D721Med (cell line): ENCODE measurements around the gene LPCAT2.

ENCODE experiments used
- DNase-seq: peaks from one replicate; pipeline ENCODE4 v3.0.0; 2011; ENCODE audit warnings: low spot score; ENCODE audit not compliant: insufficient read length
- FAIRE-seq: peaks from 2 replicates; lab custom pipeline; 2011; peaks lifted over from hg19 to GRCh38; lab: Jason Lieb, UNC
- TF ChIP-seq, protein P1 (sequence below): IDR thresholded peaks from 2 replicates; pipeline ENCODE4 v1.5.1; 2012; ENCODE audit warnings: mild to moderate bottlenecking, control low read depth; ENCODE audit not compliant: insufficient read depth; ENCODE audit errors: missing control alignments

The LPCAT2 gene

DNA sequence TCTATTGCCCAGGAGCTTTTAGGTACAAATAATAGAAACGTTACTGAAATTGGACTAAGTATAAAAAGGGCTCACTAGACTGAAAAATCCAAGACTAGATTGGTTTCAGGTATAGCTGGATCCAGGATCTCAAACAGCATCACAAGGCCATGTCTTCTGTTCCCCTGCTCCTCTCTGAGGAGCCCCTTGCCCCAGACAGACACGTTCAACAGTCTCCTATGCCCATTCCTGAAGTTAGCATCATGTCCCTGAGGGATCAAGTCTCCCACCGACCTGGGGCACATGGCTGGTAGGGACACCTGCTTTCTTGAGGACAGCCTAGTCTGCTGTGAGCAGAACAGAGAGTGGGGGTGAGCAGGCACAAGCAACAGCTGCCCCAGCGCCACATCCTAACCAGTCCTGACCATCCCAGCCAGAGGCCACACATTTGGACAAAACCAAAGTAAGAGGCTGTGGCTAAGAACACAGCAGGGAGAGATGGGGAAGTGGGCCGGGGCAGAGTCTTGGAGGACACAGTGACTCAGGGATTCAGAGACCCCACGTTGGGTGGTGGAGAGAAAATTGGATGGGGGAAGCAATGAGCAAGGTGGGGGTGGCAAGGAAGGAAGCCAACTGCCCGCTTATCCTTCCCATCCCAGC, 40.4 kb upstream of the LPCAT2 start:
- no peak for DNase-seq
- FAIRE-seq: no peak
- TF ChIP-seq, protein P1, sequence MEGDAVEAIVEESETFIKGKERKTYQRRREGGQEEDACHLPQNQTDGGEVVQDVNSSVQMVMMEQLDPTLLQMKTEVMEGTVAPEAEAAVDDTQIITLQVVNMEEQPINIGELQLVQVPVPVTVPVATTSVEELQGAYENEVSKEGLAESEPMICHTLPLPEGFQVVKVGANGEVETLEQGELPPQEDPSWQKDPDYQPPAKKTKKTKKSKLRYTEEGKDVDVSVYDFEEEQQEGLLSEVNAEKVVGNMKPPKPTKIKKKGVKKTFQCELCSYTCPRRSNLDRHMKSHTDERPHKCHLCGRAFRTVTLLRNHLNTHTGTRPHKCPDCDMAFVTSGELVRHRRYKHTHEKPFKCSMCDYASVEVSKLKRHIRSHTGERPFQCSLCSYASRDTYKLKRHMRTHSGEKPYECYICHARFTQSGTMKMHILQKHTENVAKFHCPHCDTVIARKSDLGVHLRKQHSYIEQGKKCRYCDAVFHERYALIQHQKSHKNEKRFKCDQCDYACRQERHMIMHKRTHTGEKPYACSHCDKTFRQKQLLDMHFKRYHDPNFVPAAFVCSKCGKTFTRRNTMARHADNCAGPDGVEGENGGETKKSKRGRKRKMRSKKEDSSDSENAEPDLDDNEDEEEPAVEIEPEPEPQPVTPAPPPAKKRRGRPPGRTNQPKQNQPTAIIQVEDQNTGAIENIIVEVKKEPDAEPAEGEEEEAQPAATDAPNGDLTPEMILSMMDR: no peak

DNA sequence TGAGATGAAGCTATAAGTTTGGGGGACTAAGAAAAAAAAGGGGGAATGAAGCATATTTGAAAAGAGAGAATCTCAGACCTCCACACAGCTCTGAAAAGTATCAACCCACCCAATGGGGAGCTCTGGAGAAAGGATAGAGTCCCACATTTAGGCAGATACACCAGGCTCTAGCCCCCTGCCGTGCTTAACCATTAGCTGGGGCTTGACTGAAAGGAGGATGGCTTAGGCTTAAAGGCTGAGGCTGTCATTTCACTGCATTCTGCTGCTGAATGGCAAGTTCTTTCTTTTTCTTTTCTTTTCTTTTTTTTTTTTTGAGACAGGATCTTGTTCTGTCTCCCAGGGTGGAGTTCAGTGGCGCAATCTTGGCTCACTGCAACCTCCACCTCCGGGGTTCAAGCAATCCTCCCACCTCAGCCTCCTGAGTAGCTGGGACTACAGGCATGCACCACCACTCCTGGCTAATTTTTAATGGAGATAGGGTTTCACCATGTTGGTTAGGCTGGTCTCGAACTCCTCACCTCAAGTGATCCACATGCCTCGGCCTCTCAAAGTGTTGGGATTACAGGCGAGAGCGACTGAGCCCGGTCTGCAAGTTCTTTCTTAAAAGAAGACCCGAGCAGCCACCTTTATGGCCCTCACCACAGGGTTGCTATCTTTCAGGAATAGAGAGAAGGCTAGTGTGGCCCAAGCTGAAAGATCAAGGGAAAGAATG, 38.9 kb upstream of the LPCAT2 start:
- no peak for DNase-seq
- no peak for FAIRE-seq
- TF ChIP-seq, protein P1: no peak

DNA sequence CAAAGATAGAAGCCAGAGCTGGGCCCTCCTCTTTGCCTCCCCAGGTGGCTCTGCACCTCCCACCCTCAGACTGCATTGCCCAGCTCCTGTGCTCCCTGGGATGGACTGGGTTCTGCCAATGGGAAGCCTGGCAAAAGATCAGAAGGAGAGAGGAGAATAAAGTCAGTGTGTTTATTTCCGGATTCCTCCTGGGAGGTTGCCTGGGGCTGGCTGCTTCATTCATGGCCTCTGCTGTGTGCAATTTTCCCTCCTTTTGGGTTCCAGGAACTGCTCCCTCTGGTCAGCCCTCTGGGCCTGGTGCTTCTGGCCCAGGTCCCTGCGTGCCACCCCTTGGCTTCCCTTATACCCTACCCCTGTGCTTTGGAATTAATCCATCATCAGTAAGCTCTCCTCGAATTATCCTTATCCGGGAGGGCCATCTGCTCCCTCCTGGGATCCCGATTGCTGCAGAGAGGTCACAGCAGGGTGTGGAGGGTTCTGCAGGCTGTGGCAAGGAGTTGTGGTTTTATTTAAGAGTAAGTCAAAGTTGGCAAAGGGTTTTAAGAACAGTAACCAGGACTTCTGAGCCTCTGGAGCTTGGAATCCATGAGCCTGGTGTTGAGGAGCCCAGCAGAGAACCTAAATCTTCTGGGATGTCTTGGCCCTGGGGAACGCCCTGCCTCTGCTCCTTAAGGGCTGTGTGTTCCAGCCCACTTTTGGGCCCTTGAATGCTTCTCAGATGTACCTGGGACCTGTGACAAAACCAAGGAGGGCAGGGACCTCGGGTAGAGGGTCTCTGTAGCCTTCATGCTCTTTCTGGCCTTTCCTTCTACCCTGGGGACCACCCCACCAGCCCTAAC, 38.1 kb upstream of the LPCAT2 start:
- DNase-seq (no peak), FAIRE-seq (no peak)
- TF ChIP-seq, protein P1: no peak

DNA sequence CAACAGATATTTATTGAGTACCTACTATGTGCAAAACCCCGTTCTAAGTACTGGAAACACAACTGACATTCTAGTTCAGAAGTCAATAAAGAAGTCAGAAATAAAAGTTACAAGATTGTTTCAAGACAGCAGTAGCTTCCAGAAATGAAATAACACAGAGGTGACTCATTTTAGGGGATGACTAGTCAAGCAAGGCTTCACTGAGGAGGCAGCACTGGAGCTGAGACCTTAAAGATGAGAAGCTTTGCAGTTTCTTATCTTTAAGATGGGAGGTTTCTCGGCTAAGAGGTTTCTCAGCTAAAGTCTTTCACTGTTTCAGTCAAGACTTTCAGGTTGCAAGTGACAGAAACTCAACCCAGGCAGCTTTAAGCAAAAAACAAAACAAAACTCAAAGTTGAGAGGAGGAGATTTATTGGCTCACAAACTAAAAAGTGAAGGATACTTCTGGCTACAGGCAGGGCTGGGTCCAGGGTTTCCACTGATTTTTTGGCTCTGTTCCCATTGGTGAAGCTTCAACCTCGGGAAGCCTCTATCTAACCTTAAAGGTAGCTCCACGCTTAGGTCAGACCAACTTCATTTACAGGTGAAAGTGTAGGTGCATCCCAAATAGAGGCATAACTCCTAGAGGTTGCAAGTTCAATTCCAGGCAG, 37.3 kb upstream of the LPCAT2 start:
- TF ChIP-seq, protein P1: no peak
- FAIRE-seq: no peak
- no peak for DNase-seq

DNA sequence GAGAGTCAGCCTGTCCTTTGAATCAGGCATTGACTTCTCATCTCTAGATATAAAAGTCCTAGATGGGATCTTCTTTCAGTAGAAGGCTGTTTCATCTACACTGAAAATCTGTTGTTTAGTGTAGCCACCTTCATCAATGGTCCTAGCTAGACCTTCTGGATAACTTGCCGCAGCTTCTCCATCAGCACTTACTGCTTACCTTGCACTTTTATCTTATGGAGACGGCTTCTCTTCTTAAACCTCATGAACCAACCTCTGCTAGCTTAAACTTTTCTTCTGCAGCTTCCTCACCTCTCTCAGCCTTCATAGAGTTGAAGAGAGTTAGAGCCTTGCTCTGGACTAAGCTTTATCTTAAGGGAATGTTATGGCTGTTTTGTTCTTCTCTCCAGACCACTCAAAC, 35.3 kb upstream of the LPCAT2 start:
- TF ChIP-seq, protein P1: no peak
- no peak for DNase-seq
- FAIRE-seq: no peak

DNA sequence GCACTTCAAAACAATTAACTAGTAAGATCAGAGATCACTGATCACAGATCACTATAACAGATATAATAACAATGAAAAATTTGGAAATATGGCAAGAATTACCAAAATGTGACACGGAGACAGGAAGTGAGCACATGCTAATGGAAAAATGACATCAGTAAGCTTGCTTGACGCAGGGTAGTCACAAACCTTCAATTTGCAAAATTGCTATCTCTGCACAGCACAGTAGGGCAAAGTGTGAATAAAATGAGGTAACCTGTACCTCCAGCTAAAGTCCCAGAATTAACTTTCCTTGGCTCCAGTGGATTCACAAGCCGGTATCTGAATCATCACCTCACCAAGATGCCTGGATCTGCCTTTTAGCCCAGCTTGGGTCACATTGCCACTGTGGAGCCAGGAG, 34.1 kb upstream of the LPCAT2 start:
- no peak for FAIRE-seq
- DNase-seq: no peak
- TF ChIP-seq, protein P1: no peak
